ENCODE data around the gene GPC5.
"Not testable (repeated sequence)": the region's sequence is repeated elsewhere in the genome, so short reads cannot be mapped to it uniquely, and the experiment has no call there.

GPC5 gene

DNA sequence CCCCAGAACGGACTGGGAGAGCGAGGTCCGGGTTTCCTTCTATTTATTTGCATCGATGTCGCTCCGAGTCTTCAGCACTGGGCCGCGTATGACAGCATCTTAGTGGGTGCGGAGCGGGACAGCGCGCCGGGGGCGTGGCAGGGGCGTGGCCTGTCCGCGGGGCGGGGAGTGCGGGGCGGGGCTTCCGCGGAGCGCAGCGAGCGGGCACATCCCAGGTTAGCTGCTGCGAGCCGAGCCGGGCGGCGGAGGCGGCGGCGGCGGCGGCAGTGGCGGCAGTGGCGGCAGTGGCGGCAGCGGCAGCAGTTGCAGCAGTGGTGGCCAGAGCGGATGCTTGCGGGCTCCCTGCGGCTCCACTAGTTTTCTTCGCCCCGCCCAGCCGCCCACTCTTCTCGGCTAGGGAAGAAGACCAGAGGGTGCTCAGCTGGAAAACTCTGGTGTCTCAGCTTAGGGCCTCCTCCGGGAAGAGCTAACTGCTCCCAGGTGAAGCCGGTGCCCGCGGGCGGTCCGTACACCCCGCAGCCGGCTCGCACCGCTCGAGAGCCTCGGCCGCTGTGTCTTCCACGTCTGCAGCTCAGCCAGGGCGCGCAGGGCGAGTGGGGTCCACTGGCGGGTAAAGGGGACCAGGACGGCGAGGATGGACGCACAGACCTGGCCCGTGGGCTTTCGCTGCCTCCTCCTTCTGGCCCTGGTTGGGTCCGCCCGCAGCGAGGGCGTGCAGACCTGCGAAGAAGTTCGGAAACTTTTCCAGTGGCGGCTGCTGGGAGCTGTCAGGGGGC lies at the start of gene GPC5:
Gene GPC5 (plus strand): TSS at position 209 of the 776 bp plus-strand sequence.
- peak in 50 of 51 donors; percentile 4 to 90 (median 70) for DNase-seq

DNA sequence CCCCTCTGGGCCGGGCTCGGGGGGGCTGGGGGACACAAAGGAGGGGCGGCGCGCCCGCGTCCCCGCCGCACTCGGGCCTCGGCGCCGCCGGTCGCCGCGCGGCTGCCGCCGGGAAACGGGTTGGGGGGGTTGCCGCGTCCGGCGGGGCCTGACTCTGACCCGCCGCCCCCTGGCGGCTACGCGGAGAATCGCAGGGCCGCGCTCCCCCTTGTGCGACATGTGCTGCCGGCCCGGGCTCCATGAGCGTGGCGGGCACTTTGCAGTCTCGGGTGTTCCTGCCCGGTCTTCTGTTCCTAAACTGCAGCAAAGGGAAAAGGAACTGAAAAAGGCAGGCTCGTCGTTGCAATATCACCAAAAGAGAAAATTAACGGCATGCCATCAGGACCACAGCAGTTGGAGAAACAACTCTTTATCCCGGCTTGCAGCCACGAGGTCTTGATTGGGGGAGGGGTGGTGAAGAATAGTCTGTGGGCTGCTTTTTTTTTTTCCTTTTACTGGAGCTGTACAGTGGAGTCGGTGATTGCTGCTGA lies 49.5 kb upstream of the GPC5 start:
- peak; percentile 46 to 94 (median 83) for DNase-seq

DNA sequence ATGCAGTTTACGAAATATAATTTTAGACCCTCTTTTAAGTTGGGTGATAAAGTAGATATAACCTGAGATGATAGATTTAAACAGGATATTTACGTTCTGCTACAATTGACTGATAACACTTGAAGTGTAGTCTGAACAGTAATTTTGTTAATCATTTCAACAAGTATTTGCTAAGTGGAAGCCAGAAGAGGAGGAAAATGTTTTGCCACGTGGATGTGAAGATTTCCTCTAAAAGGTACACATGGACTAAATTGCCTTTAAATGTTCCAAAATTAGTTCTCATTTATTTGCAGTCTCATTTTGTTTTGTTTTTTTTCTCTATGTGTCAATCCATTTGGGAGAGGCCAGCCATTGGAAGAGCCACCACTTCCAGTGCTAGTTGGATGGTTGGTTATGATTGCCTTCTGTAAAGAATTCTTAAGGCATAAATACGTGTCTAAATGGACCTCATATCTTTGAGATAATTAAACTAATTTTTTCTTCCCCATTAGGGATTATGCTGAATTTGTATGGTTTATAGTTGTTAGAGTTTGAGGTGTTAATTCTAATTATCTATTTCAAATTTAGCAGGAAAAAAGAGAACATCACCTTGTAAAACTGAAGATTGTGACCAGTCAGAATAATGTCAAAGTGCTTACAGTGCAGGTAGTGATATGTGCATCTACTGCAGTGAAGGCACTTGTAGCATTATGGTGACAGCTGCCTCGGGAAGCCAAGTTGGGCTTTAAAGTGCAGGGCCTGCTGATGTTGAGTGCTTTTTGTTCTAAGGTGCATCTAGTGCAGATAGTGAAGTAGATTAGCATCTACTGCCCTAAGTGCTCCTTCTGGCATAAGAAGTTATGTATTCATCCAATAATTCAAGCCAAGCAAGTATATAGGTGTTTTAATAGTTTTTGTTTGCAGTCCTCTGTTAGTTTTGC lies 48.2 kb upstream of the GPC5 start:
- no peak for DNase-seq

DNA sequence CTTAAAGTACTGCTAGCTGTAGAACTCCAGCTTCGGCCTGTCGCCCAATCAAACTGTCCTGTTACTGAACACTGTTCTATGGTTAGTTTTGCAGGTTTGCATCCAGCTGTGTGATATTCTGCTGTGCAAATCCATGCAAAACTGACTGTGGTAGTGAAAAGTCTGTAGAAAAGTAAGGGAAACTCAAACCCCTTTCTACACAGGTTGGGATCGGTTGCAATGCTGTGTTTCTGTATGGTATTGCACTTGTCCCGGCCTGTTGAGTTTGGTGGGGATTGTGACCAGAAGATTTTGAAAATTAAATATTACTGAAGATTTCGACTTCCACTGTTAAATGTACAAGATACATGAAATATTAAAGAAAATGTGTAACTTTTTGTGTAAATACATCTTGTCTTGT lies 47.3 kb upstream of the GPC5 start:
- no peak for DNase-seq

DNA sequence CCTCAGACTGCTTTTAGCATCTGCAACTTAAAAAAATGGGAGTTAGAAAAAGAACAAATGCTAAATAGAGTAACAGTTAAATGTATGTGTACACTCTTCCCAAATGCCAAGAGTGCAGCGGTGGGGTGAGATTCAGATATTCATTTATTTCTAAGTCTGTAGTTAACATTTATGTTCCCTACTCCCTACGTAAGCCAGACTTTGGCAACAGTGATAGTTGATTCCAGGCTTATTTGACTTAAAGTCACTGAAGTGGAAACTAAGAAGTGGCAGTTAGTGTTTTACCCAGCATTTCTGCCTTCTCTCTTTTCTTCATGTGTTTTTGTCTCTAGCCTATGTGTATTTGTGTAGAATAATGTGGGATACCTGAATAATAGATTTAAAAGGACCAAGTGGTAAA lies 46.4 kb upstream of the GPC5 start:
- no peak for DNase-seq

DNA sequence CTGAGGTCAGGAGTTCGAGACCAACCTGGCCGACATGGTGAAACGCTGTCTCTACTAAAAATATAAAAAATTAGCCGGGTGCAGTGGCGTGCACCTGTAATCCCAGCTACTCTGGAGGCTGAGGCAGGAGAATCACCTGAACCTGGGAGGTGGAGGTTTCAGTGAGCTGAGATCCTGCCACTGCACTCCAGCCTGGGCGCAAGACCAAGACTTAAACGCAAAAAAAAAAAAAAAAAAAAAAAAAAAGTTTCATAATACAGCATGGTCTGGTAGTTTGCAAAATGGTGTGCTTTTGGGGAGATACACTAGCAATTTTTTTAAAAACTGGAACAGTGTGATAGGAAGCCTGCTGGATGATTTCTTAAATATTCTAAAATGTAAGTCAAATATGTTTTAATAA lies 45.5 kb upstream of the GPC5 start:
- DNase-seq: not testable (repeated sequence)

DNA sequence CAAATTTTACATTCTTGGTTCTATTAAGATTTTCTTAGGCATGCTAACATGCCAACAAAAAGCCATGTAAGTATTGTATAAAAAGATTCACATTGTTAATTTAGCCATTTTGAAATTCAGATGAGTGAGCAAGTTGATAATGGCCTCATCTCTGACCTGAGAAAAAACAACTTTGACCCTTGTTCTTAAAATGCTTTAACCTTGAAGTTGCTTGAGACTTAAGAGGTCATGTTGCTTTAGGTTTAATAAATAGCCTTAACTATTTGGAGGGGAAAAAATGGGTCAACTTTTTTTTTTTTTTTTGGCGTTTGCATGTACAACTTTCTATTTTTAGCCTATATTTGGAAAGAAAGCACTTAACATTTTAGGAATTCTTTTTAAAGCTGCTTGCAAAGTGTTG lies 44.9 kb upstream of the GPC5 start:
- no peak for DNase-seq

DNA sequence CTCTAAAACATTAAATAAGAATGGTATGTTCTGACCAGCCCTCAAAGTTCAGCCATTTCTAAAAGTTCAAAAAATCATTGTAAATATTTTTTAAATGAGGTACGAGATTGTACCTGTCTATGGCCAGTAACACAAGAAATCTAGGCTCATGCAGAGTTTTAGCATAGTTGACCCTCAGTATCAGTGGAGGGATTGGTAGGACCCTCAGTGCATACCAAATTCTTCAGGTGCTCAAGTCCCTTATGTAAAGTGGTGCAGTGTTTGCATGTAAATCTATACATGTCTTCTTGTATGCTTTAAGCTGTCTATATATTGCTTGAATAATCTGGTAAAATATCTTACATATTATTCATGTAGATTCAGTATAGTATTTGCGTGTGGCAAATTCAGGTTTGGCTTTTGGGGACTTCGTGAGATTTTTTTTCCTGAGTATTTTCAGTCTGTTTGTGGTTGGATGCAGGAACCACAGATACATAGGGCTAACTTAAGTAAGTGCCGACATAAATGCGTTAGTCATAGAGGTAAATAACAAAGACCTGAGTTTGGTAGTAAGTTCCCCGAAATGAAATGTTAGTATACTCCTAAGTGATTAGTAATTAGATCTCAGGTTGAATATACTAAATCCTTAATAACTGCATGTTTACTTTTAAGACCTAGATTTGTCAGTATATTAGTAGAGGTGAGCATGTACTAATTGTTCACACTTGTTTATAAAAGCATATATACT lies 43.2 kb upstream of the GPC5 start:
- DNase-seq: no peak

DNA sequence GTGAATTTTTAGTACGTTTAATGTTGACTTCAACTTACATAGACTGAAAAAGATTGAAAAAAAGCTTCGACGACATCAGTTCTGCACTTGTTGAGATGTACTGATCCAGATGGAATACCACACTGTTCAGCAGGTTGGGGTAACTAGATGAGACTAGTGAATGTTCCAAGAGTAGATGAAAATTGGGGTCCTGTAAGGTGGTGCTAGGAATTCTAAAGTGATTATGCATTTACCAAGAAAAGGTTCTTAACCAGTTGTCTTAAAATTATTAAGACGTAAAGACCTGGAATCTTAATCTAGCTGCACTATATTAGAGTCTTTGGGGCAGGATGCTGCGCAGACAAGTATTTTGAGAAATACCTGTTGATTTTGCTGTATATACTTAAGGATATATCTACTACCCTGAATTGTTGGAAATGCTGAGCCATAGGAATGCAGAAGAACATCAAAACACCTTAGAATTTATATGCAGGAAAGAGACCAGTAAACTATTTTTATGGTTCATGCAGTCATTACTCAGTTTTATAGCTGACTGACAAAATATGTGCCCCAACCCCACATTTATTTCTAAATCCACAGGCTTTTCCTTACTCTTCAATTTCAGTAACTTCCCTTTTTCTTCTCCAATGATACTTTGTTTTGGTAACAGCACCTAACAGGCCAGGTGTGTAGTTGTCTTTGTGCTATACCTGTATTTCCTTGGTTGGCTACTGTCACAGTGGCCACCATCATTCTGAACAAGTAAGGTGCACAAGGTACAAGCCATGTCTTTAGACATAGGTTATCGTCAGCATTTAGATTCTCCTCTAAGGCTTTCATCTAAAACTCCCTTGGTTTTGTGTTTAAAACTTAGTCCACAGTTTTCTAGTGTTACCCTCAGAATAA lies 42.4 kb upstream of the GPC5 start:
- DNase-seq: no peak

DNA sequence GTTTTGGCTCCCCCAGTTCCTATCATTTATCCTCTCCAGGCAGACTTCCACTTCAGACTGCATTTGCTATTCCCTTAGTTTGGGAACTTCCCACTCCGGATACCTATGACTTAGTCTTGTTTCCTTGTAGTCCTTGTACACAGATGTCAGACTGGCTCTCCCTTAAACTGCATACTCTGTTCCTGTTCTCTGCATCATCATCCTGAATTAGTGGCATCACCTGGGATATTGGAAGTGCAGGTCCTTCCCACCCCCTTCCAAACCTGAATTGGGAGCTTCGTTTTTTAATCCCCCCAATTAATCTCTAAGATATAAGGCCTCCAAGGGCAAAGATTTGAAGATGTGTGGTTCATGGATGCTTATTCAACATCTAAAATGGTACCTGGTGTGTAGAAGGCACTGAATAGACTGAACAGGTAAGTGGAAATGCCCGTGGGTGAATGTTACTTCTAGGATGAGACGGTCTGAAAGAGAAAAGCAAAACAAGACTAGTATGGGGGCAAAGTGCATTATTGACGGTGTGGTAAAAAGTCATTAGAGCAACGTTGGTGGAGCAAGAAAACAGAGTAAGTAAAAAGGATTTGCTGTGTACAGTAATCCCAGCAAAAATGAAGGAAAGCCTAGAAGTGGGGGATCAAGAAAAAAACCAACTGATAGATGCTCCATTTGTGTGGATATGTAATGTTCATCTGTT lies 41.4 kb upstream of the GPC5 start:
- DNase-seq: no peak

DNA sequence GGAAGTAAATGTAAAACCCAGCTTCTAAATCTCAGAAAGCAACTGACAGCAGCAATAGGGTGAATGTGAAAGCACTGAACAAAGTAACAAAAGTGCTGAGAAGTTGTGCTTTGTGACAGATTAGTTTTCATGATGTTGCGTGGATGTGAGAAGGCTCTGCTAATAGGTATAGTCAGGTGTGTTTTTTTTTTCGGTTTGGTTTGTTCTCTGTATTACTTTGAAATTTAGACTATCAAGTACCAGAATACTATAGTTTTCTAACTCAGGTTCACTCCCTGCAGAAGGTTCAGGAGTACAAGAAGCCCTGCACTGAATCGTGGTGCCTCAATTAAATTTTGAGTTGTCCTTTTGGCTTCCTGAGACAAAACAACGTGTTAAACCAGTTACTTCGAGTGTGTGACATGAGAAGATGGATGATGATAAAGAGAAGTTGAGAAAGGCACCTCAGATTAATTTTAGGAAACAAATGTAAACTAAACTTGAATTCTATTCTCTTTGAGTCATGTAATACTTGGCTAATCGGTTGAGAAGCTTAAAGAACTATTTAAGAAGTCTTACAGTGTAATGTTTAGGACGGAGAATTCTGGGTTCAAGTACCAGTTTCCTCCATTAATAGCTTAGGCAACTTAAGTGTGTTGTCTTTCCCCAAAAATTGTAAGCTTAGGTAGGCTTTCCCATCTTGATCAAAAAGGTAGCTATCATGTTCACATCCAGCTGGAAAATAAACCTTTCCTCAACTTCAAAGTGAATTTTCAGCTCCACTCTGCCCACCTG lies 40.6 kb upstream of the GPC5 start:
- no peak for DNase-seq

DNA sequence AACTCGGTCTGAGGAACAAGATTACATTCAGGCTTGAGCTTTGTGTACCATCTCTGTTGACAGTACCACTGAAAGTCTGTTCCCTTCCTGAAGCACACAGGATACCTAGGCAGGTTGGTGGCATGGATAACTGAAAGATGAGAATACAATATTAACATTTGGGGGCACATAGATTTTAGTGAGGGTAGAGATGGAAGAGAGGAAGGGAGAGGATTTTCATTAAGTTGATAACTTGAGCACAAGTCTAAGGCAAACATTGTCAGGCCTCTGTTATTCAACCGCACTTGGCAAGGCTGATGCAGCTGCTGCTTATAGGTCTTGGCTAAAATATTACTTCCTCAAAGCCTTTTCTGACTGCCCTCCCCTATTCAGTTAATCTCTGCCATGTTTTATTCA lies 40.0 kb upstream of the GPC5 start:
- DNase-seq: no peak

DNA sequence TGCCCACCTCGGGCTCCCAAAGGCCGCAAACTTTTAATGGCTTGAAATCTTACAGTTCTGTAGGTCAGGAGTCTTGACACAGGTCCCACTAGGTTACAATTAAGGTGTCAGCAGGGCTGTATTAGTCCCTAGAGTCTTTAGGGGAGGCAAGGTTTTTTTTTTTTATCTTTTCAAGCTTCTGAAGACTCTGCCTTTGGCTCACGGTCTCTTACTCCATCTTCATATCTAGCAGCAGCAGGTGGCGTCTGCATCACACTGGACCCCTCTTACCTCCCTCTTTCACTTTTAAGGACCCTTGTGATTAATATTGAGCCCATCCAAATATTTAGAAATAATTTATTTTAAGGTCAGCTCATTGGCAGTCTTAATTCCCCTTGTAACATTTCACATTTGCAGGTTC lies 39.3 kb upstream of the GPC5 start:
- no peak for DNase-seq

DNA sequence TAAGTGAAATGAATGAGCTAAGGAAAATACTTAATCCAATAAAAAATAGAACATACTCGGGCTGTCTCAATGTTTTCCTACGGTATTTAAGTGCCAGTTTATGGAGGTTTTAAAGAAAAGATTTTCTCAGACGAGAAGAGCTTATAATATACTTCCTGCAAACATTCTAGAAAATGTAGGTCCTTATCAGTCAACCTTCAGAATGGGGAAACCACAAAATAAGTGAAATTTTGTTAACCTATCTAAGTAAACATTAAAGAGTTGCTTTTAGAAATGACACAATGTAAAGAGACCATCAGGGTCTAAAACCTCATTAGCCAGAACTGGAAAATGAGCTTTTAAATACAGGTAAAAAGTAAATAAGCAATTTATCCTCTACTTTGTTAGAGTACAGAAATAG lies 38.8 kb upstream of the GPC5 start:
- no peak for DNase-seq

DNA sequence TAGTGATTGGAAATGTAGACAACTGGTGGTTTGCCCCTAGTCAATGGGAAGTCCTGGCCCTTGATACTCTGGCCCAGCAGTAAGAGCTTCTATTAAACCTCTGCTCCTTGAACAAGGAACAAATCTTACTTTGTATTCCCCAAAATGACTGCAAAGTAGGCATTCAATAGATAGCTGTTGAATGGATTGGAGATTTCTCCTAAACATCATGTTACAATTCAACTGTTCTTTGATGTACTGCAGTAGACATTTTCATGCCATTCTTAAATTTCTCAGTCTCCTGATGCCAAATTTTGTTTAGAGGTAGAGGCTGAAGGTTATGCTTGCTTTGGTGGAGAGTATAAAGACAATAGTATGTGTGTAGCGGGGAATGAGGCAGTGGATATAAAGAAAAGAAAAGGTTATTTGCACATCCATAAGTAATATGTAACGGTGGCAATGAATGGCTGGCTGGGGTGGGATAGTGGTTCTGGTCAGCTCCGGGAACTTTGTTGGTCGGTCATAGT lies 38.1 kb upstream of the GPC5 start:
- DNase-seq: no peak

DNA sequence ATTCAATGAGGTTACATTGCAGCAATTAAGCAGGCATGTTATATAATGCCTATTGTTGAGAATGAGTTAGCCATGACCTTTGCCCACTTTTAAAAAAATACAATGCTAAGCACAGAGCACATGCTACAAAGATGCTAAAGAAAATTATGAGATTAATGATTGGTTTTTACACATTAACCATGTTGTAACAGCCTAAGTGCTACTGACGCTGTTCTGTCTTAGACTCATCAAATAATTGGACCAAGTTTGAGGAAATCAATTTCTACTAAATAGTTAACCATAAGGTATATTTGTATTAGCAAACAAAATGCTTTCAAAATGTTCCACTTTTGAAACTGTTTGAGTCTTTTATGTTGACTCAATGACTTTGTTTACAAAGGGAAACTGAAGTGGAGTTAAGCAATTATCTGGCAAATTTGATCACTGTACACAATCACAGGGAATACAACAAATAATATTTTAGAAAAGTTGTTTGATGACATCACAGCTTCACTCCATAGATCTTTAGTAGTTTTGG lies 36.6 kb upstream of the GPC5 start:
- DNase-seq: no peak

DNA sequence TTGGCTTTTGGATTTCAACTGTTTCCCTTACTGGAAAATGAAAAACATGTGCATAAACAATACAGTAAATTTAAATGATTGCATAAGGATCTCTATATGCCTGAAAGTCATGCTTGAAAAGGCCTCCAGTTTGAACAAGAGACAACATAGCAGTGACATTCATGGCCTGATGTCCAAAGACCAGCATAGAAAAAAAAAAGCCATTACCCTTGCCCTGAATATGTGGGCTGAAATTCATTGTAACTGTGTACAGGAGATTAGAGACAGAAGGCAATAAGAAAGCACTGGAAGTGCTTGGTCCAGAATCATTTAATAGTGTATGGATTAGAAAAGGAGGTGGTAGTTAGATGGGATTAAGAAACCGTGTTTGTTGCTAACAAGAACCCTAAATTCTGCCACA lies 35.5 kb upstream of the GPC5 start:
- DNase-seq: no peak

DNA sequence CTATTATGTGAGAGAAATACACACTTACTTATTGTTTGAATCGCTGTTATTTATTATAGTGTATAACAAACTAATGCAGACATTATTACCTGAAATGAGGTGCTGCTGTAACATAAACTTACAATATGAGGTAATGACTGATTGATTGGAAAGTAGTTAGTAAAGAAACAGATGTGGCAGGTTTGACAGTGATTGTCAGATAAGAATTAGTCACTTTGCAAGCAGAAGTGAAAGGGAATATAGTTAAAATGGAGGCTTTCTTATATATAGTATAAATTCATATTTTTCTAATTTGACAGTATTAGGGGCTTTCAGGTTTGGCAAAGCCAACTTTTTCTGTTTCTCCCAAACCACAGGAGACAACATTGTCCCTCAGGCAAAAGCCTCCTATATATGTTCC lies 30.3 kb upstream of the GPC5 start:
- DNase-seq: no peak

Measured in hypothalamus (tissue), 51 donors.